Neural progenitor cell (in vitro differentiated cells): Measurements from ENCODE around the gene FAM163A. TPM values are rescaled to one million over a fixed set of nuclear protein-coding genes. Genes with fewer than 3 reads are reported as not detected.

ENCODE experiments used
- DNase-seq: peaks from one replicate; pipeline ENCODE4 v3.0.0-alpha.2; 2016; ENCODE audit warnings: low spot score
- H2AFZ ChIP-seq: fragments of 200-600 bp; sonication (generic); replicated peaks from 2 replicates; pipeline ENCODE4 v1.6.1; 2016; ENCODE audit warnings: antibody characterized with exemption
- H3F3A ChIP-seq: fragments of 200-600 bp; sonication (generic); 2 replicates; pipeline ENCODE4 v1.6.1; 2016; ENCODE audit warnings: antibody characterized with exemption, low read depth
- H3K27ac ChIP-seq: fragments of 200-600 bp; sonication (generic); 2 replicates; pipeline ENCODE4 v1.5.1; 2016; ENCODE audit warnings: mild to moderate bottlenecking
- H3K27me3 ChIP-seq: fragments of 200-600 bp; sonication (generic); 2 replicates; pipeline ENCODE4 v1.6.1; 2016; ENCODE audit warnings: mild to moderate bottlenecking, moderate library complexity
- H3K36me3 ChIP-seq: fragments of 200-600 bp; sonication (generic); 2 replicates; pipeline ENCODE4 v1.5.1; 2016
- H3K4me1 ChIP-seq: fragments of 200-600 bp; sonication (generic); 2 replicates; pipeline ENCODE4 v1.6.1; 2016; ENCODE audit warnings: mixed run types
- H3K4me2 ChIP-seq: fragments of 200-600 bp; sonication (generic); 2 replicates; pipeline ENCODE4 v1.6.1; 2016
- H3K4me3 ChIP-seq: fragments of 200-600 bp; sonication (generic); 2 replicates; pipeline ENCODE4 v1.5.1; 2016
- H3K79me2 ChIP-seq: fragments of 200-600 bp; sonication (generic); 2 replicates; pipeline ENCODE4 v1.6.1; 2016; ENCODE audit warnings: low read depth
- H3K9ac ChIP-seq: fragments of 200-600 bp; sonication (generic); 2 replicates; pipeline ENCODE4 v1.6.1; 2016
- H3K9me3 ChIP-seq: fragments of 200-600 bp; sonication (generic); 2 replicates; pipeline ENCODE4 v1.5.1; 2016; ENCODE audit warnings: low read depth
- H4K20me1 ChIP-seq: fragments of 200-600 bp; sonication (generic); 2 replicates; pipeline ENCODE4 v1.6.1; 2016; ENCODE audit warnings: low read depth
- H3K27ac Mint-ChIP-seq: 3 replicates; pipeline ENCODE4 v1.8.0; 2021; ENCODE audit warnings: mixed read lengths
- H3K27me3 Mint-ChIP-seq: 2 replicates; pipeline ENCODE4 v1.8.0; 2022; ENCODE audit warnings: low read depth, mild to moderate bottlenecking, inconsistent platforms, moderate library complexity, mixed read lengths; ENCODE audit not compliant: insufficient read depth
- H3K36me3 Mint-ChIP-seq: 3 replicates; pipeline ENCODE4 v1.8.0; 2021; ENCODE audit warnings: mixed read lengths
- H3K4me1 Mint-ChIP-seq: 3 replicates; pipeline ENCODE4 v1.8.0; 2021; ENCODE audit warnings: mixed read lengths
- H3K4me3 Mint-ChIP-seq: 3 replicates; pipeline ENCODE4 v1.8.0; 2021; ENCODE audit warnings: mild to moderate bottlenecking, moderate library complexity, mixed read lengths
- H3K9me3 Mint-ChIP-seq: 3 replicates; pipeline ENCODE4 v1.8.0; 2020; ENCODE audit warnings: mixed read lengths
- EZH2 ChIP-seq: fragments of 200-600 bp; sonication (generic); IDR thresholded peaks from 2 replicates; pipeline ENCODE4 v1.6.1; 2017; ENCODE audit warnings: antibody characterized with exemption, mild to moderate bottlenecking, moderate library complexity
- EZH2phosphoT487 ChIP-seq: fragments of 200-600 bp; sonication (generic); IDR thresholded peaks from 2 replicates; pipeline ENCODE4 v1.6.1; 2017; ENCODE audit warnings: antibody characterized with exemption
- total RNA-seq: library from RNA; depleted of rRNA; stranded (reverse); fragments of >200 nt; gene quantifications from 2 replicates; pipeline ENCODE4 v1.2.3, GENCODE V29; 2015; ENCODE audit warnings: low replicate concordance
- TF ChIP-seq, protein P1 (sequence below): fragments of 200-600 bp; sonication (generic); IDR thresholded peaks from 2 replicates; pipeline ENCODE4 v1.5.1; 2017; ENCODE audit warnings: antibody characterized with exemption, mild to moderate bottlenecking

The FAM163A gene
- total RNA-seq, 1 donor from 2014 or later = 0.11 TPM

GRCh38 chr1:179823693-179824092 lies 80.6 kb downstream of the FAM163A start:
- Mint-ChIP-seq H3K27ac (peak overlapping the region; percentile 41), H3K9me3 (no peaks in the 10 kb centered on the region), H3K4me1 (peaks cover 13% of the 10 kb centered on the region), H3K4me3 (no peak overlapping the region), H3K27me3 (peaks cover 8% of the 10 kb centered on the region), H3K36me3 (no peaks in the 10 kb centered on the region)
- no peak for TF ChIP-seq EZH2phosphoT487
- TF ChIP-seq, protein P1, sequence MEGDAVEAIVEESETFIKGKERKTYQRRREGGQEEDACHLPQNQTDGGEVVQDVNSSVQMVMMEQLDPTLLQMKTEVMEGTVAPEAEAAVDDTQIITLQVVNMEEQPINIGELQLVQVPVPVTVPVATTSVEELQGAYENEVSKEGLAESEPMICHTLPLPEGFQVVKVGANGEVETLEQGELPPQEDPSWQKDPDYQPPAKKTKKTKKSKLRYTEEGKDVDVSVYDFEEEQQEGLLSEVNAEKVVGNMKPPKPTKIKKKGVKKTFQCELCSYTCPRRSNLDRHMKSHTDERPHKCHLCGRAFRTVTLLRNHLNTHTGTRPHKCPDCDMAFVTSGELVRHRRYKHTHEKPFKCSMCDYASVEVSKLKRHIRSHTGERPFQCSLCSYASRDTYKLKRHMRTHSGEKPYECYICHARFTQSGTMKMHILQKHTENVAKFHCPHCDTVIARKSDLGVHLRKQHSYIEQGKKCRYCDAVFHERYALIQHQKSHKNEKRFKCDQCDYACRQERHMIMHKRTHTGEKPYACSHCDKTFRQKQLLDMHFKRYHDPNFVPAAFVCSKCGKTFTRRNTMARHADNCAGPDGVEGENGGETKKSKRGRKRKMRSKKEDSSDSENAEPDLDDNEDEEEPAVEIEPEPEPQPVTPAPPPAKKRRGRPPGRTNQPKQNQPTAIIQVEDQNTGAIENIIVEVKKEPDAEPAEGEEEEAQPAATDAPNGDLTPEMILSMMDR = no peak
- no peak for TF ChIP-seq EZH2
- Histone ChIP-seq H3K27me3 (no peaks in the 10 kb centered on the region), H2AFZ (no peak overlapping the region), H3K9ac (no peak overlapping the region), H4K20me1 (no peaks in the 10 kb centered on the region), H3K36me3 (no peaks in the 10 kb centered on the region), H3K79me2 (no peaks in the 10 kb centered on the region), H3K4me2 (no peak overlapping the region), H3K4me3 (no peak overlapping the region), H3K27ac (no peak overlapping the region), H3F3A (no peaks in the 10 kb centered on the region), H3K9me3 (no peaks in the 10 kb centered on the region), H3K4me1 (peaks cover 4% of the 10 kb centered on the region)
- no peak for DNase-seq

GRCh38 chr1:179824265-179824664 lies 81.2 kb downstream of the FAM163A start:
- Histone ChIP-seq H3F3A (no peaks in the 10 kb centered on the region), H3K79me2 (no peaks in the 10 kb centered on the region), H3K27me3 (no peaks in the 10 kb centered on the region), H2AFZ (no peak overlapping the region), H3K9ac (no peak overlapping the region), H3K4me1 (peaks cover 4% of the 10 kb centered on the region), H3K4me2 (no peak overlapping the region), H3K9me3 (no peaks in the 10 kb centered on the region), H3K4me3 (no peak overlapping the region), H3K36me3 (no peaks in the 10 kb centered on the region), H3K27ac (no peak overlapping the region), H4K20me1 (no peaks in the 10 kb centered on the region)
- TF ChIP-seq EZH2phosphoT487 (no peak), EZH2 (no peak)
- TF ChIP-seq, protein P1 = no peak
- no peak for DNase-seq
- H3K36me3 Mint-ChIP-seq = no peaks in the 10 kb centered on the region
- no peaks in the 10 kb centered on the region for H3K9me3 Mint-ChIP-seq
- H3K27me3 Mint-ChIP-seq = peaks cover 8% of the 10 kb centered on the region
- H3K4me3 Mint-ChIP-seq = no peak overlapping the region
- H3K4me1 Mint-ChIP-seq = peaks cover 7% of the 10 kb centered on the region
- H3K27ac Mint-ChIP-seq = no peak overlapping the region

DNA sequence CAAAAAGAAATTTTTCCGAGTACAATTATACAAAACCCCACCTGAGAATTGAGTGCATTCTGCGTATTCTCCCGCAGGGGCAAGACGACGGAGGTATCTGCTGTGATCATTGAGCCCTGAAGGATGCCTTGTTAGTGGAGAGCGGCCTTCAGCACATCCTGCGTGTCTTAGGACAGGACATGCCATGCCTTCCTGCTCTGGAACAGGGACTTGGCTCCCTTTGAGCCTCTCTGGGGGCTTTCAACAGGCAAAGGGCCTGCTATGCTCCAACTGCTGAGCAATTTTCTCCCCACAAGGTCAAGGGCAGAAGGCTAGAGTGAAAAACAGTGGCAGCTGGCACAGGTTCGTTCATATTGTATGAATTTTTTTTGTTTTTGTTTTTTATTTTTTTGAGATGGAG lies 82.1 kb downstream of the FAM163A start:
- H3K4me3 ChIP-seq = no peak overlapping the region
- TF ChIP-seq EZH2phosphoT487 = no peak
- no peak for TF ChIP-seq EZH2
- TF ChIP-seq, protein P1 = no peak
- peaks cover 4% of the 10 kb centered on the region for H3K4me1 ChIP-seq
- Mint-ChIP-seq H3K27me3 (peaks cover 8% of the 10 kb centered on the region), H3K27ac (no peak overlapping the region), H3K4me3 (no peak overlapping the region), H3K4me1 (peaks cover 7% of the 10 kb centered on the region), H3K36me3 (no peaks in the 10 kb centered on the region), H3K9me3 (no peaks in the 10 kb centered on the region)
- no peak overlapping the region for H2AFZ ChIP-seq
- H3K79me2 ChIP-seq = no peaks in the 10 kb centered on the region
- H3F3A ChIP-seq = no peaks in the 10 kb centered on the region
- no peaks in the 10 kb centered on the region for H3K36me3 ChIP-seq
- no peak overlapping the region for H3K27ac ChIP-seq
- H3K4me2 ChIP-seq = no peak overlapping the region
- no peaks in the 10 kb centered on the region for H3K9me3 ChIP-seq
- no peaks in the 10 kb centered on the region for H4K20me1 ChIP-seq
- no peak for DNase-seq
- H3K27me3 ChIP-seq = no peaks in the 10 kb centered on the region
- H3K9ac ChIP-seq = no peak overlapping the region
